Natural killer cell treated with Interleukin-12 subunit alpha and Interleukin-12 subunit beta and Interleukin-15 and Interleukin-18, amount 100 ng/mL, for 72 hours (primary cell): ENCODE data around the gene FIBP. TPM values are rescaled to one million over a fixed set of nuclear protein-coding genes. Genes with fewer than 3 reads are reported as not detected.

Source experiments
- ATAC-seq, 2 donors: fragments of 150-1000 bp; cut with Tn5 transposase in 1 of 2; sonication (Bioruptor Pico), chemical (Tn5 transposase) in 1 of 2; 2 replicates each; pipeline ENCODE4 v1.10.0; 2021
- DNase-seq: peaks from one replicate; pipeline ENCODE4 v3.0.0; 2022; ENCODE audit warnings: low spot score
- H3K27ac Mint-ChIP-seq, 2 donors: 1 replicate in 1 of 2; 2 replicates in 1 of 2; pipeline ENCODE4 v1.8.0; 2022; ENCODE audit warnings: mixed read lengths in 2 of 2, mild to moderate bottlenecking in 1 of 2, moderate library complexity in 1 of 2
- H3K27me3 Mint-ChIP-seq, 2 donors: 1 replicate in 1 of 2; 2 replicates in 1 of 2; pipeline ENCODE4 v1.8.0; 2022; ENCODE audit warnings: mixed read lengths in 2 of 2
- H3K36me3 Mint-ChIP-seq: one replicate; pipeline ENCODE4 v1.8.0; 2022; ENCODE audit warnings: mixed read lengths
- H3K4me1 Mint-ChIP-seq, 2 donors: 1 replicate in 1 of 2; 2 replicates in 1 of 2; pipeline ENCODE4 v1.8.0; 2022; ENCODE audit warnings: low read depth in 2 of 2, mixed read lengths in 2 of 2, mild to moderate bottlenecking in 1 of 2
- H3K4me3 Mint-ChIP-seq: one replicate; pipeline ENCODE4 v1.8.0; 2022; ENCODE audit warnings: mixed read lengths
- H3K9me3 Mint-ChIP-seq: 2 replicates; pipeline ENCODE4 v1.8.0; 2022; ENCODE audit warnings: mixed read lengths
- total RNA-seq, 2 donors: library from RNA; stranded (reverse); gene quantifications; one replicate each; pipeline ENCODE4 v1.2.3, GENCODE V29; 2022

Gene FIBP
- total RNA-seq, 2 donors from 2014 or later = 76.6 to 157 TPM

GRCh38 chr11:65867284-65868071 lies 20.8 kb downstream of the FIBP start:
- no peak overlapping the region for H3K4me3 Mint-ChIP-seq
- DNase-seq = peak; percentile 62

GRCh38 chr11:65866509-65867283 lies 21.6 kb downstream of the FIBP start:
- DNase-seq (peak; percentile 47), ATAC-seq (no peak)
- H3K36me3 Mint-ChIP-seq = peaks cover 5% of the 10 kb centered on the region
- H3K4me1 Mint-ChIP-seq = peaks cover 26 to 27% of the 10 kb centered on the region in 2 donors
- no peaks in the 10 kb centered on the region for H3K9me3 Mint-ChIP-seq
- H3K27ac Mint-ChIP-seq = peak overlapping the region in 1 of 2 donors; percentile 58
- no peak overlapping the region for H3K4me3 Mint-ChIP-seq
- no peaks in the 10 kb centered on the region for H3K27me3 Mint-ChIP-seq

More at GRCh38 chr11:65867284-65868071, 20.8 kb downstream of the FIBP start:
- H3K9me3 Mint-ChIP-seq = no peaks in the 10 kb centered on the region
- H3K36me3 Mint-ChIP-seq = peaks cover 4% of the 10 kb centered on the region
- peak overlapping the region in 1 of 2 donors; percentile 58 for H3K27ac Mint-ChIP-seq
- no peaks in the 10 kb centered on the region for H3K27me3 Mint-ChIP-seq
- no peak for ATAC-seq
- peaks cover 24 to 25% of the 10 kb centered on the region in 2 donors for H3K4me1 Mint-ChIP-seq

GRCh38 chr11:65865550-65866172 lies 22.6 kb downstream of the FIBP start:
- Mint-ChIP-seq H3K4me3 (no peak overlapping the region), H3K4me1 (peaks cover 24 to 29% of the 10 kb centered on the region in 2 donors), H3K27me3 (no peaks in the 10 kb centered on the region), H3K36me3 (peaks cover 5% of the 10 kb centered on the region), H3K27ac (no peak overlapping the region), H3K9me3 (no peaks in the 10 kb centered on the region)
- no peak for ATAC-seq
- peak; percentile 35 for DNase-seq

- Mint-ChIP-seq H3K4me1 (peaks cover 21 to 27% of the 10 kb centered on the region in 2 donors), H3K27me3 (no peaks in the 10 kb centered on the region), H3K4me3 (no peak overlapping the region), H3K9me3 (no peaks in the 10 kb centered on the region), H3K36me3 (peaks cover 5% of the 10 kb centered on the region), H3K27ac (no peak overlapping the region)
- ATAC-seq (no peak), DNase-seq (peak; percentile 59)
Observed at GRCh38 chr11:65864706-65865471, 23.4 kb downstream of the FIBP start.

- ATAC-seq (no peak), DNase-seq (peak; percentile 54)
- Mint-ChIP-seq H3K4me3 (no peak overlapping the region), H3K9me3 (no peaks in the 10 kb centered on the region), H3K4me1 (peaks cover 21 to 28% of the 10 kb centered on the region in 2 donors), H3K27ac (no peak overlapping the region), H3K36me3 (peaks cover 5% of the 10 kb centered on the region), H3K27me3 (no peaks in the 10 kb centered on the region)
Observed at GRCh38 chr11:65863889-65864705, 24.2 kb downstream of the FIBP start.

GRCh38 chr11:65862941-65863888 lies 25.1 kb downstream of the FIBP start:
- no peaks in the 10 kb centered on the region for H3K9me3 Mint-ChIP-seq
- H3K27ac Mint-ChIP-seq = peak overlapping the region in 1 of 2 donors; percentile 33
- H3K36me3 Mint-ChIP-seq = peaks cover 5% of the 10 kb centered on the region
- DNase-seq = peak; percentile 44
- peaks cover 29 to 36% of the 10 kb centered on the region in 2 donors for H3K4me1 Mint-ChIP-seq
- peak overlapping the region; percentile 44 for H3K4me3 Mint-ChIP-seq
- no peaks in the 10 kb centered on the region for H3K27me3 Mint-ChIP-seq
- no peak for ATAC-seq

- Mint-ChIP-seq H3K27me3 (no peaks in the 10 kb centered on the region), H3K36me3 (peaks cover 5% of the 10 kb centered on the region), H3K4me1 (peaks cover 30 to 36% of the 10 kb centered on the region in 2 donors), H3K4me3 (peak overlapping the region; percentile 44), H3K27ac (peak overlapping the region; percentile 97), H3K9me3 (no peaks in the 10 kb centered on the region)
- peak; percentile 58 for DNase-seq
- no peak for ATAC-seq
Observed at GRCh38 chr11:65862191-65862735, 26.0 kb downstream of the FIBP start.

- peak overlapping the region; percentile 98 for H3K4me3 Mint-ChIP-seq
- peaks cover 30 to 35% of the 10 kb centered on the region in 2 donors for H3K4me1 Mint-ChIP-seq
- H3K9me3 Mint-ChIP-seq = no peaks in the 10 kb centered on the region
- no peak for ATAC-seq
- H3K27ac Mint-ChIP-seq = peak overlapping the region; percentile 97
- peaks cover 7% of the 10 kb centered on the region for H3K36me3 Mint-ChIP-seq
- H3K27me3 Mint-ChIP-seq = no peaks in the 10 kb centered on the region
- peak; percentile 44 for DNase-seq
Observed at GRCh38 chr11:65861533-65862183, 26.6 kb downstream of the FIBP start.

- no peaks in the 10 kb centered on the region for H3K9me3 Mint-ChIP-seq
- H3K27ac Mint-ChIP-seq = peak overlapping the region; percentile 97
- peak; percentile 61 for DNase-seq
- ATAC-seq = no peak
- peaks cover 13% of the 10 kb centered on the region for H3K36me3 Mint-ChIP-seq
- peaks cover 35 to 40% of the 10 kb centered on the region in 2 donors for H3K4me1 Mint-ChIP-seq
- H3K4me3 Mint-ChIP-seq = peak overlapping the region; percentile 98
- H3K27me3 Mint-ChIP-seq = no peaks in the 10 kb centered on the region
Observed at GRCh38 chr11:65861165-65861505, 27.1 kb downstream of the FIBP start.

- peak; percentile 56 to 62 for ATAC-seq
Observed at GRCh38 chr11:65860278-65861164, 27.8 kb downstream of the FIBP start, which contains the start of gene MUS81. MUS81 (plus strand) TSS chr11:65860433; CDS start chr11:65860754, 321 bp downstream.

More at GRCh38 chr11:65860278-65861164, 27.8 kb downstream of the FIBP start, which contains the start of gene MUS81:
- H3K4me3 Mint-ChIP-seq = peak within 1 kb of the TSS; percentile 98
- peaks cover 15% of the 10 kb centered on the region for H3K36me3 Mint-ChIP-seq
- no peaks in the 10 kb centered on the region for H3K9me3 Mint-ChIP-seq
- H3K27me3 Mint-ChIP-seq = no peaks in the 10 kb centered on the region
- H3K4me1 Mint-ChIP-seq = peaks cover 41 to 44% of the 10 kb centered on the region in 2 donors
- H3K27ac Mint-ChIP-seq = peak within 1 kb of the TSS; percentile 97
- peak; percentile 96 for DNase-seq
